ENCODE data around the gene MIAT. TPM values are rescaled to one million over a fixed set of nuclear protein-coding genes. Genes with fewer than 3 reads are reported as not detected.

The MIAT gene
- total RNA-seq, 1 donor from 2014 or later = 0.66 TPM

GRCh38 chr22:26623984-26624383, 33.4 kb upstream of the MIAT start:
- Histone ChIP-seq H3K9me3 (replicated peaks) (no peaks in the 10 kb centered on the region), H3K4me3 (no peak overlapping the region), H3K4me1 (peaks cover 14% of the 10 kb centered on the region), H3K27me3 (ENCODE audit: low read depth) (no peaks in the 10 kb centered on the region), H3K36me3 (no peaks in the 10 kb centered on the region), H3K27ac (replicated peaks) (no peak overlapping the region)
- TF ChIP-seq CTCF (IDR thresholded peaks at IDR 0.05; ENCODE audit: borderline replicate concordance) = no peak
- no peak for DNase-seq
- intact Hi-C loops (cut with micrococcal nuclease) = no loop called here

GRCh38 chr22:26624803-26625202, 32.6 kb upstream of the MIAT start:
- no peaks in the 10 kb centered on the region for H3K9me3 ChIP-seq (replicated peaks)
- H3K27me3 ChIP-seq (ENCODE audit: low read depth) = no peaks in the 10 kb centered on the region
- no peak overlapping the region for H3K4me3 ChIP-seq
- H3K36me3 ChIP-seq = no peaks in the 10 kb centered on the region
- DNase-seq = no peak
- intact Hi-C loops (cut with micrococcal nuclease) = no loop called here
- no peak overlapping the region for H3K27ac ChIP-seq (replicated peaks)
- H3K4me1 ChIP-seq = peaks cover 5% of the 10 kb centered on the region
- TF ChIP-seq CTCF (IDR thresholded peaks at IDR 0.05; ENCODE audit: borderline replicate concordance) = no peak

- H3K4me3 ChIP-seq = no peak overlapping the region
- TF ChIP-seq CTCF (IDR thresholded peaks at IDR 0.05; ENCODE audit: borderline replicate concordance) = no peak
- H3K9me3 ChIP-seq (replicated peaks) = no peaks in the 10 kb centered on the region
- H3K27ac ChIP-seq (replicated peaks) = no peak overlapping the region
- peaks cover 12% of the 10 kb centered on the region for H3K4me1 ChIP-seq
- peaks cover 7% of the 10 kb centered on the region for H3K27me3 ChIP-seq (ENCODE audit: low read depth)
- no peak for DNase-seq
- intact Hi-C loops (cut with micrococcal nuclease) = no loop called here
- H3K36me3 ChIP-seq = no peaks in the 10 kb centered on the region
Measured at GRCh38 chr22:26629988-26630761, 27.2 kb upstream of the MIAT start.

GRCh38 chr22:26631282-26631681, 26.1 kb upstream of the MIAT start:
- Histone ChIP-seq H3K9me3 (replicated peaks) (no peaks in the 10 kb centered on the region), H3K4me1 (peaks cover 12% of the 10 kb centered on the region), H3K36me3 (no peaks in the 10 kb centered on the region), H3K27me3 (ENCODE audit: low read depth) (peaks cover 7% of the 10 kb centered on the region), H3K4me3 (no peak overlapping the region), H3K27ac (replicated peaks) (peak overlapping the region; percentile 86)
- TF ChIP-seq CTCF (IDR thresholded peaks at IDR 0.05; ENCODE audit: borderline replicate concordance) = no peak
- intact Hi-C loops (cut with micrococcal nuclease) = no loop called here
- DNase-seq = no peak

- H3K4me3 ChIP-seq = no peak overlapping the region
- peak overlapping the region; percentile 86 for H3K27ac ChIP-seq (replicated peaks)
- peaks cover 7% of the 10 kb centered on the region for H3K27me3 ChIP-seq (ENCODE audit: low read depth)
- H3K4me1 ChIP-seq = peaks cover 12% of the 10 kb centered on the region
- DNase-seq = no peak
- no peaks in the 10 kb centered on the region for H3K36me3 ChIP-seq
- no peaks in the 10 kb centered on the region for H3K9me3 ChIP-seq (replicated peaks)
- TF ChIP-seq CTCF (IDR thresholded peaks at IDR 0.05; ENCODE audit: borderline replicate concordance) = no peak
- intact Hi-C loops (cut with micrococcal nuclease) = no loop called here
Measured at GRCh38 chr22:26632422-26633155, 24.8 kb upstream of the MIAT start.

Measured in left ventricle myocardium inferior (tissue), 1 donor.